Neuronal stem cell (in vitro differentiated cells): Measurements from ENCODE around the gene AGAP1.

ENCODE experiments used
- DNase-seq: peaks from one replicate; pipeline ENCODE4 v3.0.0-alpha.2; 2013; ENCODE audit warnings: low spot score
- H2AFZ ChIP-seq: one replicate; pipeline ENCODE4 v1.6.1; 2013; ENCODE audit warnings: mild to moderate bottlenecking, low read length, inconsistent platforms
- H2AK5ac ChIP-seq: 2 replicates; pipeline ENCODE4 v1.6.1; 2013; ENCODE audit warnings: low read depth, mild to moderate bottlenecking, inconsistent platforms, low read length, moderate library complexity, mixed read lengths
- H2BK120ac ChIP-seq: 2 replicates; pipeline ENCODE4 v1.6.1; 2013; ENCODE audit warnings: low read depth, mild to moderate bottlenecking, inconsistent platforms, low read length, moderate library complexity, mixed read lengths
- H2BK12ac ChIP-seq: one replicate; pipeline ENCODE4 v1.6.1; 2013; ENCODE audit warnings: low read length, inconsistent platforms
- H2BK15ac ChIP-seq: 2 replicates; pipeline ENCODE4 v1.6.1; 2013; ENCODE audit warnings: mild to moderate bottlenecking, low read length, inconsistent platforms, mixed read lengths
- H2BK5ac ChIP-seq: one replicate; pipeline ENCODE4 v1.6.1; 2013; ENCODE audit warnings: inconsistent platforms, mild to moderate bottlenecking, low read length, moderate library complexity
- H3K14ac ChIP-seq: one replicate; pipeline ENCODE4 v1.6.1; 2013; ENCODE audit warnings: low read length, inconsistent platforms
- H3K18ac ChIP-seq: 2 replicates; pipeline ENCODE4 v1.6.1; 2013; ENCODE audit warnings: low read length, inconsistent platforms
- H3K23ac ChIP-seq: 2 replicates; pipeline ENCODE4 v1.6.1; 2013; ENCODE audit warnings: low read depth, mild to moderate bottlenecking, mixed read lengths, low read length, inconsistent platforms; ENCODE audit not compliant: poor library complexity
- H3K27ac ChIP-seq: replicated peaks from 3 replicates; pipeline ENCODE4 v1.5.1; 2013; ENCODE audit warnings: low read length, inconsistent platforms
- H3K27me3 ChIP-seq, 3 experiments: 2 replicates each; pipeline ENCODE4 v1.6.1; 2013; ENCODE audit warnings: low read length in 3 of 3, mild to moderate bottlenecking in 2 of 3, inconsistent platforms in 1 of 3, low read depth in 1 of 3, mixed read lengths in 1 of 3, moderate library complexity in 1 of 3; ENCODE audit not compliant: control insufficient read depth in 3 of 3, insufficient read depth in 3 of 3
- H3K36me3 ChIP-seq, 2 donors: replicated peaks in 1 of 2; 2 replicates each; pipeline ENCODE4 v1.6.1; 2013; ENCODE audit warnings: low read length in 2 of 2; ENCODE audit not compliant: control insufficient read depth in 2 of 2, insufficient read depth in 2 of 2
- H3K4ac ChIP-seq: 2 replicates; pipeline ENCODE4 v1.6.1; 2013; ENCODE audit warnings: inconsistent platforms, mild to moderate bottlenecking, low read length, moderate library complexity
- H3K4me1 ChIP-seq, 2 donors: 1 replicate in 1 of 2; 2 replicates in 1 of 2; pipeline ENCODE4 v1.6.1; 2013; ENCODE audit warnings: low read length in 2 of 2, low read depth in 1 of 2; ENCODE audit not compliant: control insufficient read depth in 2 of 2, insufficient read depth in 1 of 2
- H3K4me2 ChIP-seq: one replicate; pipeline ENCODE4 v1.6.1; 2013; ENCODE audit warnings: mild to moderate bottlenecking, low read length, inconsistent platforms; ENCODE audit not compliant: insufficient read depth, poor library complexity, severe bottlenecking
- H3K4me3 ChIP-seq, 2 donors: 2 replicates each; pipeline ENCODE4 v1.5.1; 2013; ENCODE audit warnings: low read length in 2 of 2, mild to moderate bottlenecking in 2 of 2, inconsistent platforms in 1 of 2, moderate library complexity in 1 of 2
- H3K79me1 ChIP-seq: one replicate; pipeline ENCODE4 v1.6.1; 2013; ENCODE audit warnings: low read depth, mild to moderate bottlenecking, inconsistent platforms, low read length, moderate library complexity
- H3K9ac ChIP-seq: one replicate; pipeline ENCODE4 v1.6.1; 2013; ENCODE audit warnings: mild to moderate bottlenecking, low read depth, low read length, inconsistent platforms; ENCODE audit not compliant: poor library complexity
- H3K9me3 ChIP-seq, 2 donors: replicated peaks in 1 of 2; 2 replicates each; pipeline versions ENCODE3 to v1.6.1; 2013; ENCODE audit warnings: low read length in 2 of 2, mild to moderate bottlenecking in 2 of 2, inconsistent platforms in 1 of 2, low read depth in 1 of 2, mixed read lengths in 1 of 2, moderate library complexity in 1 of 2; ENCODE audit not compliant: control insufficient read depth in 2 of 2, insufficient read depth in 1 of 2
- H4K8ac ChIP-seq: one replicate; pipeline ENCODE4 v1.6.1; 2013; ENCODE audit warnings: low read depth, mild to moderate bottlenecking, inconsistent platforms, low read length, moderate library complexity
- H4K91ac ChIP-seq: one replicate; pipeline ENCODE4 v1.6.1; 2013; ENCODE audit warnings: low read length, low read depth, mild to moderate bottlenecking, inconsistent platforms; ENCODE audit not compliant: poor library complexity
- WGBS, 2 donors: extraction: QIAGEN DNeasy Blood & Tissue Kit; methylation state at CpG; one replicate each; pipeline ENCODE4 v1.1.7; 2013; ENCODE audit warnings: missing lambda C conversion rate in 2 of 2, mixed read lengths in 1 of 2; ENCODE audit not compliant: insufficient read length in 2 of 2, insufficient replicate concordance in 1 of 2; ENCODE audit errors: extremely low coverage in 2 of 2; 5-methylcytosine and 5-hydroxymethylcytosine counted together

The AGAP1 gene

DNA sequence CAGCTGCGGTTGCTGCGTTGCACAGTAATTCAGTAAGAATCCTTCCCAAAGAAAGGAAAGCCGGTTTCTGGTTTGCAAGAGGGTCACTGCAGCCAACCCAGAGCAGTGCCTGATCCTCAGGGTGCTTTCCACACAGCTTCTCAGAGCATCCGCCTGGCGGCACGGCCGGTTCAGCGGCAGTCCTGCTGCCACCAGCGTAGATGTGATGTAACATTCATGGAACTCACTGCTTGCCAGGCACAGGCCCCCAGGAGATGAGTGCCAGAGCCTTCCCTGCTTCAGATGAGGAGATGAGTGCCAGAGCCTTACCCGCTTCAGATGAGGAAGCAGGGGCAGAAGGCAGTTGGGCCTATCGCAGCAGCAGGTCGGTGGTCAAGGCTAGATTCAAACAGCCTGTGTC lies 444.1 kb downstream of the AGAP1 start:
- Histone ChIP-seq H3K9ac (no peak overlapping the region), H2BK5ac (no peak overlapping the region), H3K23ac (no peak overlapping the region), H4K8ac (no peak overlapping the region), H3K4me3 (no peak overlapping the region), H2AK5ac (no peak overlapping the region), H2BK15ac (no peak overlapping the region), H3K4me1 (peaks cover 16 to 17% of the 10 kb centered on the region in 2 donors), H3K27me3 (no peaks in the 10 kb centered on the region), H3K9me3 (peaks cover 4 to 18% of the 10 kb centered on the region in 2 donors), H2BK12ac (no peak overlapping the region), H3K79me1 (no peaks in the 10 kb centered on the region), H3K36me3 (peaks cover 10 to 64% of the 10 kb centered on the region in 2 donors), H3K14ac (no peak overlapping the region), H3K18ac (no peak overlapping the region), H2BK120ac (no peak overlapping the region), H3K27ac (no peak overlapping the region), H3K4me2 (no peak overlapping the region), H2AFZ (no peak overlapping the region), H3K4ac (no peak overlapping the region), H4K91ac (no peak overlapping the region)
- no CpG with 5 or more reads among the region's 12 CpGs for WGBS, 2 donors
- no peak for DNase-seq

DNA sequence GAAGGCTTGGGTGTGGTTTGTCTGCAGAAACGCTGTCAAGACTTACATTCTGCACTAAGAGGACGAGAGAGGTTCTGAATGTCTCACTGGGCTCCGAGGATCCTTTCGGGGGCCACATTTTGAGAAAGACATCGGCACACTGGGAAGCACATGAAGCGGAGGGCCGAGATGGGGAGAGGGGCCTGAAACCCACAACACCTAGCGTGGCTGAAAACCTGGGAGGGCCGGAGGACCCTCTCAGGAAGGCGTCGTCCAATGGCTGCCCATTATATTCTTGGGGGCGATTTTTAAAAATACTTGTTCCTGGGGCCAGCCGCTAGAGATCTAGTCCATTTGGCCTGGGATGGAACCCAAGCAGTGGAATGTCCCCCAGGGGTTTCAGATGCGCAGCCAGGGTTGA lies 444.8 kb downstream of the AGAP1 start:
- no peak overlapping the region for H3K4me3 ChIP-seq
- no peak overlapping the region for H3K4ac ChIP-seq
- H2BK12ac ChIP-seq: no peak overlapping the region
- no peak overlapping the region for H2AFZ ChIP-seq
- H2BK5ac ChIP-seq: no peak overlapping the region
- H3K9me3 ChIP-seq: peaks cover 4 to 18% of the 10 kb centered on the region in 2 donors
- H3K23ac ChIP-seq: no peak overlapping the region
- H3K79me1 ChIP-seq: no peaks in the 10 kb centered on the region
- H3K36me3 ChIP-seq: peaks cover 10 to 60% of the 10 kb centered on the region in 2 donors
- no peak overlapping the region for H4K8ac ChIP-seq
- DNase-seq: no peak
- no CpG with 5 or more reads among the region's 14 CpGs for WGBS, 2 donors
- H2BK15ac ChIP-seq: no peak overlapping the region
- no peak overlapping the region for H3K18ac ChIP-seq
- H3K14ac ChIP-seq: no peak overlapping the region
- H3K27me3 ChIP-seq: no peaks in the 10 kb centered on the region
- no peak overlapping the region for H2BK120ac ChIP-seq
- peaks cover 16 to 17% of the 10 kb centered on the region in 2 donors for H3K4me1 ChIP-seq
- no peak overlapping the region for H4K91ac ChIP-seq
- H3K9ac ChIP-seq: no peak overlapping the region
- H3K4me2 ChIP-seq: no peak overlapping the region
- no peak overlapping the region for H2AK5ac ChIP-seq
- no peak overlapping the region for H3K27ac ChIP-seq

DNA sequence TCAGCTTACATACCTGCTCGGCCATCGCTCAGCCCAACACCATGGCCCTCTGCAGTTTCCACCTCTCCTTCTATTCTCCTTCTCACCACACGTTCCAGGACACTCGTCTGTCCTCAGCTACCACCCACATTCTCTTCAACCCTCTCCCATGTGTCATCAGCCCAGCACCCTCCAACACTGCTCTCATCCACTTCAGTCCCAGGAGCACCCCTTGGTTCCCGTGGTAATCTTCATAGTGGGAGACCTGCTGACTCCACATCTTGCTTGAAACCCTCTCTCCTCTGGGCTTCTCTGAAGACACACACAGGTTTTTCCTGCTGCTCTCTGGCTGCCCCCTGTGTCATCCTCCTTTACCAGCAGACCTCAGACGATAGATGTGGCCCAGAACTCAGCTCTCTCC lies 445.6 kb downstream of the AGAP1 start:
- H2BK12ac ChIP-seq: no peak overlapping the region
- no peak overlapping the region for H3K4me2 ChIP-seq
- H3K27me3 ChIP-seq: no peaks in the 10 kb centered on the region
- WGBS, 2 donors: no CpG with 5 or more reads among the region's 6 CpGs
- H2AFZ ChIP-seq: no peak overlapping the region
- peaks cover 10 to 53% of the 10 kb centered on the region in 2 donors for H3K36me3 ChIP-seq
- H4K8ac ChIP-seq: no peak overlapping the region
- H4K91ac ChIP-seq: no peak overlapping the region
- H2AK5ac ChIP-seq: no peak overlapping the region
- no peak overlapping the region for H3K14ac ChIP-seq
- no peak overlapping the region for H3K27ac ChIP-seq
- no peak overlapping the region for H3K4ac ChIP-seq
- no peak overlapping the region for H3K18ac ChIP-seq
- no peaks in the 10 kb centered on the region for H3K79me1 ChIP-seq
- H2BK120ac ChIP-seq: no peak overlapping the region
- no peak overlapping the region for H2BK5ac ChIP-seq
- H3K4me1 ChIP-seq: peaks cover 9 to 17% of the 10 kb centered on the region in 2 donors
- H3K9me3 ChIP-seq: peaks cover 4 to 14% of the 10 kb centered on the region in 2 donors
- DNase-seq: no peak
- no peak overlapping the region for H3K4me3 ChIP-seq
- H2BK15ac ChIP-seq: no peak overlapping the region
- H3K23ac ChIP-seq: peak overlapping the region; percentile 70
- H3K9ac ChIP-seq: no peak overlapping the region

DNA sequence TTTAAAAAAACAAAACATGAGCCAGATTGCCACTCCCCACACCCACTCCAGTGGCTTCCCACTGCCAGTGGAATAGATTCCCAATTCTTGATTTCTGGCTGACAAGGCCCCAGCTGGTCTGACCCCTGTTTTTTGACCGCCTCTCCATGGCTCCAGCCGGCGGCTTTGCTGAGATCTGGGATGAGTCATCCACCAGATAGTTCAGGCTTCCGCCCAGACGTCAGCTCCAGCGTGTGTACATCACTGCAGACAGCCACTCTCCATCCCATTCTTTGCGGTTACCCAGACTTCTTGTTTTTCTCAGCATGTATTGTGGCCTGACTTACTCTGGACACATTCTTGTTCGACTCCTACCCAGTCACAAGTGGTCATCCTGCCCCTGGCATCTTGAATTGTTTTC lies 446.5 kb downstream of the AGAP1 start:
- Histone ChIP-seq H2AK5ac (no peak overlapping the region), H3K4ac (no peak overlapping the region), H4K91ac (no peak overlapping the region), H3K18ac (no peak overlapping the region), H2BK12ac (no peak overlapping the region), H2BK5ac (no peak overlapping the region), H3K4me1 (peaks cover 9 to 17% of the 10 kb centered on the region in 2 donors), H3K14ac (no peak overlapping the region), H2BK120ac (no peak overlapping the region), H3K27me3 (no peaks in the 10 kb centered on the region), H4K8ac (no peak overlapping the region), H3K36me3 (peaks cover 10 to 45% of the 10 kb centered on the region in 2 donors), H3K4me2 (no peak overlapping the region), H2BK15ac (no peak overlapping the region), H3K4me3 (no peak overlapping the region), H3K23ac (no peak overlapping the region), H2AFZ (no peak overlapping the region), H3K9ac (no peak overlapping the region), H3K79me1 (no peaks in the 10 kb centered on the region), H3K9me3 (peaks cover 4 to 14% of the 10 kb centered on the region in 2 donors), H3K27ac (no peak overlapping the region)
- DNase-seq: no peak
- WGBS, 2 donors: no CpG with 5 or more reads among the region's 8 CpGs
